OCI-M1 (cell line): ENCODE measurements around the gene NUDT5.

Source experiments
- DNase-seq: peaks from one replicate; lab custom pipeline; 2025; lab: John Stamatoyannopoulos, UW

NUDT5 gene

DNA sequence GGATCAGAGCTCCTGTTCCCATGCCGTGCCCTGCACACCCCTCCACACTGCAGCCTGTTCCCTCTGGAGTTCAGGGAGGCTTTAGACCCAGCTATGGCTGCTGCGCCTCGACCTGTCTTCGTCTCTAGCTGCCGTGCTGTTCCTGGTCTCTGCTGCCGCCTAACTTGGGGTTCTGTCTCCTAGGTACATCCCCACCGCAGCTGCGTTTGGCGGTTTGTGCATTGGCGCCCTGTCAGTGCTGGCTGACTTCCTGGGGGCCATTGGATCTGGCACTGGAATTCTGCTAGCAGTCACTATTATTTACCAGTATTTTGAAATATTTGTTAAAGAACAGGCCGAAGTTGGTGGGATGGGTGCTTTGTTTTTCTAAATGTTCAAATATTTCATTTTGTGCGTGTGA lies 31.6 kb downstream of the NUDT5 start:
- no peak for DNase-seq

DNA sequence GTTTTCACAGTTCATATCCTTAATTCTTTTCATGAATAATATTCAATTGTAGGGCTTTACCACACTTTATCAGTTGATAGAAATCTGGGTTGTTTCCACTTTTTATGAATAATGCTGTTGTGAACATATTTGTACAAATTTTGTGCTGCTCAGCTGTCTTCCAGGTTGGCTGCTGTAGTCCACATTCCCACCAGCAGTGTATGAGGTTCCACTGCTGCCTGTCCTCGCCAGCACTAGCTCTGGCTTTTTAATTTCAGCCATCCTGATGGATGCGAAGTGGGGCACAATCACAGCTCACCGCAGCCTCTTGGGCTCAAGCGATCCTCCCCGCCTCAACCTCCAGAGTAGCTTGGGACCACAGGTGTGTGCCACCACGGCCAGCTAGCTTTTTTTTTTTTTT lies 32.8 kb downstream of the NUDT5 start:
- DNase-seq, result no peak

DNA sequence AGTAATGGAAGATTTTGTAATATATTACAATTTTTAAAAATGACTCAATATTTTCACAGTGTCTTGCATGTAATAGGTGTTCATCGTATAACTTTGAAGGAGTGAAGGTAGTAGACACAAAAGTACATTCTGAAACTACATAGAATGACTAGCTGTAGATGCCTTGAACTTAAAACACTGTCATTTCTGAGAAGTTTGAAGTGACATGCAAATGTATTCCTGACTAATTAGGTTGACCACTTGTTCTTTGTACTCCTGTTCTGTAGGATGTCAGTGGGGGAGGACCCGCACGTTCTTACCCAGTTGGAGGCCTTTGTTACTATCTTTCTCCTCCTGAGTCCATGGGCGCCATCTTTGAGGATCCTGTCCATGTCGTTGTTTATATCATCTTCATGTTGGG lies 35.0 kb downstream of the NUDT5 start:
- DNase-seq, result no peak

DNA sequence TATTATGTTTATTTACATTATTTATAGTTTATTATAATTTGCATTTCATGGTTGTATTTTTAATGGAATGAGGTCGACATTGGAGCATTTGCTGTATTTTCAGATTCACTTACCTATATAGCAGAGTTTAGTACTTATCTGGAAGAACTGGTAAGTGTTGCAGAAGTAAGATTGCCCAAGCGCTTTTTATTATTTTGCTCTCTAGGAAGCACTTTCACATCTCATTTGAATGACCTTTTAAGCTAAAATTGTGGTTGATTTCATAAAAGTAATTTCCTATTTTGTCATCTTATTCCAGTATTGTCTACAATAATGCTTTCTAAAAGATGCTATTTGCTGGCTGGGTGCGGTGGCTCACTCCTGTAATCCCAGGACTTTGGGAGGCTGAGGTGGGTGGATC lies 37.6 kb downstream of the NUDT5 start:
- DNase-seq, result no peak

DNA sequence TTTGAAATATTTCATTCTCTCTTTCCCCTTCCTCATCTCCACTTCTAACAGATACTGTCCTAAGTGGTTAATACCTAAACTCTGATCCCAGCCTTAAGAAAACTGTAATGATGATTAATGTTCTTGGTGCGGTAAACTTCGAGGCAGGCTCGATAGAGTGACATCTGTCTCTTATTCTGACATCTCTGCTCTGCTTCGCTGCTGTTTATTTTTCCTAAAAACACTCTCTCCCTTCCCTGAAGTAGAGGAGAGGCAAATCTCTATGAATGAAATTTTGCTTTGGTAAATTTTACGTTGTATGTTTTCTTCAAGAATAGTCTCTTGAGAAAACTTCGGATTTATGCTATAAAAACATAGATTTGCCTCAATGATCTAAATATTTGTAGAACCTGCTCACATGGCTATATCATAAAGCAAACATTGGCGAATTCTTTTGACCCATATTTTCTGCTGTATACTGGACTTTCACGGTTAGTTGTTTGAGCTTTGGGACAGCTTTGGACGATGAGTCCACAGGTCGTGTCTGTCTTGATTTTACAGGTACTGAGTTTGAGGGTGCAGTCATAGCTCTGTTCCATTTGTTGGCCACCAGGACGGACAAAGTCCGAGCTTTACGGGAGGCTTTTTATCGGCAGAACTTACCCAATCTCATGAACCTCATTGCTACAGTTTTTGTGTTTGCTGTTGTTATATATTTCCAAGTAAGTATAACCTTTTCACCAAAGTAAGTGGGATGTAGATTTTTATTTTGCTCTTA lies 39.1 kb downstream of the NUDT5 start:
- DNase-seq, result no peak

DNA sequence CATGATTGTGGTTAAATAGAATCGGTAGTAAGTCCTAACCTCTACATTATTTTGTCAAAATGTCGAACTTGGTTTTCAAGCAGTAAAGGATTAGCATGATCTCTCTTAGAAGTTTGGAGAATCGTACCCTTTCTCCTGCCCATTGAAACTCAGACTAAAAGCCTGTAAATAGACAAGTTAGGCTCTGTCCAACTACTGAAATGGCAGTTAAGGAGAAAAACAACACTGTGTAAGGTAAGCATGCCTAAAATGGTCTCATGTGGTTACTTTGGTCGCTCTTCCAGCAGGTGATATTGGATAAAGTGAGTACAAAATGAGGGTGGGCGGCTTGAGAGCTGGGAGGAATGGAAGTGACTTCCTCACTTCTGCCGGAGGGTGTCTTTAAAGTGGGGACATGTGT lies 41.2 kb downstream of the NUDT5 start:
- no peak for DNase-seq

DNA sequence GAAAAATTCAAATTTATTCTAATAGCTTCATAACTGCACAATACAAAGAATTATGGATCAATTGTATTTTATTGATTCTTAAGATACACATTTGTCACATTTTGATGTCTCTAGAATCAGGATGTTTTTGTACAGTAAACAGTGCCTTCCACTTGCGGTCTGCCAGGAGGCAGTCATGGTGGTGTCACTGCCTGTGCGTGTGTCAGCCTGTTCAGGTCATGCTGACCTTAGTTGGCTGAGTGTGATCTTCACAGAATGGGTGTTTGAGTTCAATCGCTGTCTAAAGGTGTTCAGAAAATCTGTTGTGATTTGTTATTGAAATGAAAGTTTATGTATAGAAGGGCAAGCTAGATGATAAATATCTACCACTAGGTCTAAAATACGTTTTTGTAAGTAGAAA lies 45.5 kb downstream of the NUDT5 start:
- DNase-seq, result no peak

DNA sequence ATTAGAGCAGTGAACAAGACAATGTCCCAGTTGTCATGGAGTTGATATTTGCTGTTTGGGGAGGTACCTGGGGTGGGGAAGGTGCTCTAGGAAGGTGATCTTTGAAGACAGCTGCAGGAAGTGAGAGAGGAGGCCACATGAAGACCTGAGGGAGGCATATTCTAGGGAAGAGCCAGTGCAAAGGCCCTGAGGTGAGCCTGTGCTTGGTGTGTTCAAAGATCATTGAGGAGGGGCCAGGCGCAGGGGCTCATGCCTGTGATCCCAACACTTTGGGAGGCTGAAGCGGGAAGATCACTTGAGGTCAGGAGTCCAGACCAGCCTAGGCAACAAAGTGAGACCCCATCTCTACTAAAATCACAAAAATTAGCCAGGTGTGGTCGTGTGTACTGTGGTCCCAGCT lies 51.2 kb downstream of the NUDT5 start:
- DNase-seq, result no peak

DNA sequence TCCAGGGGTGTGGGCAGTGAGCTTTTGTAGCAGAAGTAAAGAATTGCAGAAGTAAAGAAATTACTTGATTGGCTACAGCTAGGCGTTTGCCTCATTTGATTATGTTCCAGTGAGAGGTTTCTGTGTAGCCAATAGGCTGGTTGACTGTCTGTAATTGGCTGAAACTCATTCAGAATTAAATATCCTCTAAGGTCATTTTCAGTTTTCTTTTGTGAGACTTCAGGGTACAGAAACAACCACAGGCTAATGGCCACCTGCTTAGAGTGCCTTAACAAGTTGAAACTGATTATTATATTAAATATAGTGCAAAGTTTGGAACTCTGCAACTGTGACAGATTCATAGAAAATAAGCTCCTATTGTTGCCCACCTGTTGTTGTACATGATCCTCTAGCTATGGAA lies 55.7 kb downstream of the NUDT5 start:
- DNase-seq, result no peak

DNA sequence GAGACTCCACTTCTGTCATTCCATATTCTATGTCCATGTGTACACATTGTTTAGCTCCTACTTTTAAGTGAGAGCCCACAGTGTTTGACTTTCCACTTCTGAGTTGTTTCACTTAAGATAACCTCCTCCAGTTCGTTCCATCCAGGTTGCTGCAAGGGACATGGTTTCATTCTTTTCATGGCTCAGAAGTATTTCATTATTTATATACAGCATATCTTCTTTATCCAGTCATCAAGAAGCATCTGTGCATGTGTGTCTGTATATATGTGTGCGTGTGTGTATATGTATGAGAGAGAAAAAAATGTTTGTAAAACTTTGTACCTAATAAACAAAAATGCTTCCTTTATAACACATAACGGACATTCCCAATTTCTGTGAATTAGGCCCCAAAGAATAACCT lies 60.1 kb downstream of the NUDT5 start:
- DNase-seq, result no peak

DNA sequence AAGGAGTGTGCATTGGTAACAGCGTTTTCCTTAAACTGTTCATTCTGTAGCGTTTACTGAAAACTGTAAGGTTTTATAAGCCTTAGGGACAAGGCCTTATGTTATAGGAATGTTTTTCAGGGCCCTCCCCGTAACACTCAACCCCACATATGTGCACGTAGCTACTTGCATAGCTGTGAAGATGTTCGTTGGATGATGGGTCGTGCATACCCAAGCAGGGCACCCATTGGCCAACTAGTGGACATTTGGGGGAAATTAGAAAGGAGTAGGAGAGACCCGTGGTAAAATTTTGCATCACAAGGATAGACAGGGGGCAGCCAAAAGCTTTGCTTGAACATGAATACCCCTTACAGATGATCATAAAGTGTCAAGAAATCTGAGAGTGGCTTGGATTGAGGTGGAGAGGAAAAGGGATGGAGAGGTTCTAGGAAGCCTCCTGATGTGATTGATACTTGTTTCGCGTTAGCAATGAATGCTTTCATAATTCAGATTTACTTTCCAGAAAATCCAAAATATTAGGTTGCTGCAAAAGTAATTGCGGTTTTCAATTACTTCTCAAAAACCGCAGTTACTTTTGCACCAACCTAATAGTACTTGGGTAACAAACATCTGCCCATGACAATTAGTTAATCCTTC lies 65.3 kb downstream of the NUDT5 start:
- DNase-seq, result peak; percentile 87

DNA sequence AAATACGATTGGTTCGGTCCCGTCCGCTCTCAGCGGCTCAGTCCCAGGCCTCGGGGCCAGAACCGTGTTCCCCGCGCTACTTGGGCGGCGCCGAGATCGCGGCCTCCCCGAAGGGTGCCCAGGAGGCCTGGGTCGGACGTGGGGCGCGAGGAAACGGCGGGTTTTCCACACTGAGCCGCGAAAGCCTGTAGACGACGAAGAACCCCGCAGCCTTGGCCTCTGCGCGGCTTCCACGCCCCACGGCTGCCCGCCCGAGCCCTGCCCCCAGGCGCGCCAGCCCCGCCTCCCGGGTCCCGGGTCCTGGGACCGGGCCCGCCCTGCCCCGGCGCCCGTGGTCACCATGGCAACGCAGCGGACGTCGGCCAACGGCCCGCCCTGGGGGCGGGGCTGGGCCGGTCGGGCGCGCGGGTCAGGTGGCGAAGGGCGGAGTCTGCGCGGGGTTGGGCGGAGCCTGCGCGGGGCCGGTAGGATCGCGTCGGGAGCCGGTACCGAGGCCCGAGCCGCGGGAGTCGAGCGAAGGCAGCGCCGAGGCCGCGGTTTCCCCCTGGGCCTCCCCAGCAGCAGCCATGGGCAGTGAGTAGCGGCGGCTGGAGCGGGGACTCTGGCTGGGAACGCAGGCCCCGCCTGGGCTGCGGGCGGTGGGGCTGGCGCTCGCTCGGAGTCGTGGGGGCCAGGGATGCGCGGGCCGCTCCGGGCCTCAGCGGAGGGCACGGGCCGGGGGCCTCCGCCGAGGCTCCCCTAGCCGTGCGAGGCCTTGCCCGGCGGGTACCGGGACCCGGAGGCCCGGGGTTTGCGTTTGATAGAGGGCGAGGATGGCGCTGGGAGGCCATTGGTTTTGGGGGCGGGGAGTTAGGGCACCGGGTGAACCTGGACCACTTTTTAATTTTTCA lies 66.2 kb downstream of the NUDT5 start, which contains the start of gene SEC61A2:
SEC61A2 (plus strand) TSS at position 456 of the 890 bp plus-strand sequence; CDS start at position 567, 111 bp downstream.
- DNase-seq, result peak; percentile 98

DNA sequence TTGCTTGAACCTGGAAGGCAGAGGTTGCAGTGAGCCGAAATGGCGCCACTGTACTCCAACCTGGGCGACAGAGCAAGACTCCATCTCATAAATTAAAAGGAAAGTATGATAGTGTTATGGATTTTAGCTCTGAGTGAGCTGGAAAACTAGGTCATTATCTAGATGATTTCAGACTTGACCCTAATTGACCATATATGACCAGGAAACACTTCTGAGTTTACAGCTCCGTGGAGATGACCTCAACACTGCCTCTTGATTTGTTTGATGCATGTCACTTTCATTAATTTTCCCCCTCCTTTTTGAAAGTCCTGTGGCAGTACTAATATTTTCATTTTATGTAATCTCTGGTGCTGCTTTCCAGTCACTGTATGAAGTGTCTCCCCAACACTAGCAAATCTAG lies 74.0 kb downstream of the NUDT5 start:
- no peak for DNase-seq
